Smooth muscle cell of the brain vasculature (primary cell): ENCODE measurements around the gene CCDC88C.

Experiments
- DNase-seq: peaks from one replicate; pipeline ENCODE4 v3.0.0-alpha.2; 2012; ENCODE audit warnings: low read depth, low spot score

The CCDC88C gene

DNA sequence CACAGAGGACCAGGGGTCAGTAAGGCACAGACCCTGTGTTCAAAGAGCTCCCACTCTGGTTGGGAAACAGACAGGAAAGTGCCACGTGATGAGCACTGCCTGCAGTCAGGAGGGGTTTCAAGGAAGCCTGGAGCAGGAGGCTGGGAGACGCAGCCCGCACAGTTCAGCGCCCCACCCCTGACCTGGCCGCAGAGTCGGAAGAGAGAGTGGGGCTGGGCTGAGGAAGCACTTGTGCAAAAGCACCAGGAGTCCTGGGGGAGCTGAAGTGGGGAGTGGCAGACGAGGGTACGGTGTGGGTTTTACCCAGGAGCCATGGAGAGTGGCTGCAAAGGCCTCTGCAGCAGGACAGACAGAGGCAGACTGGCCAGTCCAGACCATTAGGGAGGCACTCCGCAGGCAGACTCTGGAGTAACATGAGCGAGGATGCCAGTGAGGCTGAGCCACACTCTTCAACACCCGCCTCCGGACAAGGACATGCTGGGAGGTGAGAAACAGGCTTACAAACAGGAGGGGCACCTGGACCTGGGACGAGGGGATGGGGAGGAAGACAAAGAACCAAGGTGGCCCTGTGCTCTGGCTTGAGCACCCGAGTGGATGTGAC is 87.4 kb downstream of the CCDC88C start:
- DNase-seq = no peak

DNA sequence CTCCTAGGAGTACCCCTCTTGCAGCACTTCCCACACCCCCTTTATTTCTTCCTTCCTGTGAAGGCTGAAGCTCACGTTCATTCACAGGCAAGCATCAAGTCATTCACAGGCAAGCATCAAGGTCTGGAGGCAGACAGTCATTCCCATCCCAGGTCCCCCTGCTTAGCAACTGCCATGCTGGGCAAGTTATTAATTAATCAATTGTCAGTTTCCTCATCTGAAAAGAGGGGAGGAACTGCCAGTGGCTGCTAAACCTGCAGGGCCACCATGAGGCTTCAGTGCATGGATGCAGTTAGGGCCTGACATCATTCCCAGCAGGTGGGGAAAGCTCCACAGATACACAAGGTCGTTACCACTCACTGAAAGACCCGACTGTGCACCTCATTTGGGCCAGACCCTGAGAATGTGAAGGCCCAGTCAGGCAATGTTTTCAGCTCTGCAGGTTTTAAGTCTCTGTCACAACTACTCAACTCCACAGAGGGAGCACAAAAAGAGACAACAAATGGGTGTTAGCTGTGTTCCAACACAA is 88.1 kb downstream of the CCDC88C start:
- DNase-seq = no peak

DNA sequence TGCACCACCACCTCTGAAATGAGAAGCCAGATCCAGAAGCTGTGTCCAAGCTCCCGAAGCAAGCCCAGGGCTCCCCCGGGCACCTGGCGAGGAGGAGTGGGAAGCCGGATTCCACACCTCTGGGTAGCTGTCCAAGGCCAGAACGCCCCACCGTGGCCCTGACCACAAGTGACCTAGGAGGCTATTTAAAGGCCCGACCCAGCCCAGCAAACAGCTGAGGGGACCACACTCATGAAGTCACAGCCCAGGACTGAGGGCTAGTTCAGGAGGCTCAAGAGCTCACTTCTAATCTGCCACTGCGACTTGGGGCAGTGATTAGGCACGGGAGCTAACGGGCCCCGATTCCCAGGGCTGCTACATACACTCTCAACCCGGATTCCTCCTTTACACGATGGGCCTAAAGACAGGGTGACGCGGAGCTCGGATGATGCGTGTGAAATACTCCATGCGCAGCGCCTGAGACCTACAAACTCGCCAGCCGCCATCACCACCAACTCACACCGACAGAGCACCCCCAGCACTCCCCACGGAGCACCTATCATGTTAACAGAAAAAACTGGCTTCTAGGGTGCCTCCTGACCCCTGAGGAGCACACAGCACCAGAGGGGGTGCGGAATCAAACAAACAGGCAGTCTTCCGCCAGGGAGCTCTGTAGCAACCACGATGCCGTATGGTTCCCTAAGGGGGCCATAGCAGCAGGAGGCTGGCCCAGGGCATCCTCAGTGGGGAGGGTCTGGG is 89.1 kb downstream of the CCDC88C start:
- no peak for DNase-seq

DNA sequence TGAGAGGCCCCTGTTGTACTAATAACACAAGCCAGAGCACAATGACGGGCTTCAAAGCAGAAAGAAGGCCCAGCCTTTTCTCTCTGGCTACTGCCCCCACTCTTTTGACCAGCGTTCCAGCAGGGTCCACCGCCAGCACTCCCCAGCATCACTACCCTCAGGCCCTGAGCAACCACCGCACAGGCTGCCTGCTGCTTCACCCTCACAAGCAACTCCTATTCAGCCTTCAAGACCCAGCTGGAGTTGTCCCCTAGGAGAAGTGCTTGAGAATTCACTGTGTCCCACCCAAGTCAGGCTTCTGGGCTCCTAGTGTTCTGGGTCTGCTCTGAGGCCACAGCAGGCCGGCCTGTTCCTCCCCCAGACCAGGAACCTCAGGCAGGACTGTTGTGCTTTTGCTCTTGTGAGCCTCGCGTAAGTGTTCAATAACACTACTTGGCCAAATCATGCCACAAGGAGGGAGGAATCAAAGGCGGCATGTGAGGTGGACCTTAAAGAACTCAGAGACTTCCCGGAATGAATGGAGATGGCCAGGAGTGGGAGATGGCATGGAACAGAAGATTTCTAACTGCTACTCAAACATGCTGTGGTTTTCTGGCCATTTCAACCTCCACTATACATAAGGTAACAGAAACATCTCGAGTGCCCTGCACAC is 89.8 kb downstream of the CCDC88C start:
- no peak for DNase-seq

DNA sequence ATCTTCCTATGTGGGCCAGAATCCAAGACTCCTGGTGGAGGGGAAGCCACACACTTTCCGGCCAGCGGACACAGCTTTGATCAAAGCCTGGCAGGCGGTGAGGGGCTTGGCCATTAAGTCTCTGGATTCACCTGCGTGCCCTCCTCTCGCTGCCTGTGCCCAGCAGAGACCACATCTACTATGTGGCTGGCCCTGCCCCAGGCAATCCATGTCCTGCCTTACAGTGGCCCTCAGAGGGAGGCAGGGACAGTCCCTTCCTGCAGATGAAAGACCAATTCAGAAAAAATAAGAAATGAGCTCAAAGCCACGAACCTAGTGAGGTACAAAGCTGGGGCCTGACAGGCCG is 90.4 kb downstream of the CCDC88C start:
- DNase-seq = no peak

DNA sequence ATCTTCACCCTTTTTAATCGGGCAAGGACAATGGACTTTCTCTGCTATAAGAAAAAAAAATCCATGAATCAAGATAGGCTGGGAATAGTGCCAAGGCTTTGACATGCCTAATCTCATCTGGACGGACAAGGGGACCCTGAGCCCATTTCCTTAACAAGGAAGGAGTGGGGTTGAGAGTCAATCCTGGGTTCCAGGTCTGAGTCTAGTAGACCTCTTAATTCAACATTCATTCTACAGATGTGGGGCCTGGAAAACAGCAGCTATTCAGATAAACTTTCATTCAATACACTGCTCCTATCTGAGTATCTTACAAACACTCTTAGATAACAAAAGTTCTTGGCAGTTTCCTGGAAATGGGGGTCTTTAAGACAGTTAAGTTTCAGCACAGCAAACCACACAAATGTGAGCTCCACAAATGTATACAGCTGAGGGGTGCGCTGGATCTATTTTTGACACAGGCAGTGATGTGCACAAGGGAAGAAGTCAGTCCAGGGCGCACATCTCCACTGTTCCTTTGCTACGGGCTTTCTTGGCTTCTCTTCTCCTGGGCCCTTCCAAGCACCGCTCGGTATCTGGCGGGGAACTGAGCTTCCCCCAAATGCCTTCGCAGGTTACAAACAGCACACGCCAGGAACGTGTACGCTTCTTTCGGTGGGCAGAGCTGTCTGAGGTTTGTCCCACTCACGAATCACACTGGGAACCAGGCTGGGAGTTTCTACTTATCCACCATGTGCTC is 90.9 kb downstream of the CCDC88C start:
- DNase-seq = no peak

DNA sequence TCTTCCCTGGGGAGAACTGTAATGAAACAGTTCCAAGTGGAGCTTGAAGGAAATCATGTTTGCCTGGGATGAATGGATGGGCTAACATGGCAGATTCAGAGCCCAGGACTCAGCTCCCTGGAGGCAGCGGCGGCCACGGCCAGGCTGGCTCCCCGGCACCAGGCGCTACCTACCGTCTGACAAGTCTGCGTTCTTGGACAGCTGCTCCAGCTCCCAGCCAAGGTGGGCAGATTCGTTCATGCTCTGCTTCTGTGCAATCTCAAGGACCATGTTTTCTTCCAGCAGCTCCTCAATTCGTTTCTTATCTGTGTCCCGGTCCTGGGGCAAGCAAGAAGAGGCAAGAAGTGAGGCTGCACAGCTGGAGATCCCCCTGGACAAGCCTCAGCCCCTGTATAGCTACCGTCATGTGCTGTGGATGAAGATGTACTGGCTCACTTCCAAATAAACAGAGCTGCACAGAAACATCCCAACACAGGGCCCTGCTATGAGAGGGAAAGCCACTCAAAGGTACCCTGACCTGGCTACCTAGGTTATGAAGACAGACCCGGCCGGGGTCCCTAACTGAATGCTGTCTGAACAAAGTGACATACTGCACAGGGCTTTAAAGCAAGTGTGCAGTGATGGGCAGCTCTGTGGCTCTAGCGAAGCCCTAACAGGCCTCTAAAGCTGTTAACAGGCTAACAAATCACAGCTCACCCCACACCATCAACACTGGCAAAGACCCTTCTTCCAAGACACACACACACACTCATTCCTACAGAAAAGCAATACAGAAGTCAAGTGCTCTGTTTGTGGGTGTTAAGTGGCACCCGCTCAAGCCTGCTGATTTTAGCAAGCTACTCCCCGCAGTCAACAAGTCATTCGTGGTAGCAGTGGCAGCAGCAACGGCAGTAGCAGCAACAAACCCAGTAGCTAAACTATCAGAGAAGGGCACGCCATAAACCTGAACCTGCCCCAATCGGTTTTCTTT is 92.7 kb downstream of the CCDC88C start:
- no peak for DNase-seq

DNA sequence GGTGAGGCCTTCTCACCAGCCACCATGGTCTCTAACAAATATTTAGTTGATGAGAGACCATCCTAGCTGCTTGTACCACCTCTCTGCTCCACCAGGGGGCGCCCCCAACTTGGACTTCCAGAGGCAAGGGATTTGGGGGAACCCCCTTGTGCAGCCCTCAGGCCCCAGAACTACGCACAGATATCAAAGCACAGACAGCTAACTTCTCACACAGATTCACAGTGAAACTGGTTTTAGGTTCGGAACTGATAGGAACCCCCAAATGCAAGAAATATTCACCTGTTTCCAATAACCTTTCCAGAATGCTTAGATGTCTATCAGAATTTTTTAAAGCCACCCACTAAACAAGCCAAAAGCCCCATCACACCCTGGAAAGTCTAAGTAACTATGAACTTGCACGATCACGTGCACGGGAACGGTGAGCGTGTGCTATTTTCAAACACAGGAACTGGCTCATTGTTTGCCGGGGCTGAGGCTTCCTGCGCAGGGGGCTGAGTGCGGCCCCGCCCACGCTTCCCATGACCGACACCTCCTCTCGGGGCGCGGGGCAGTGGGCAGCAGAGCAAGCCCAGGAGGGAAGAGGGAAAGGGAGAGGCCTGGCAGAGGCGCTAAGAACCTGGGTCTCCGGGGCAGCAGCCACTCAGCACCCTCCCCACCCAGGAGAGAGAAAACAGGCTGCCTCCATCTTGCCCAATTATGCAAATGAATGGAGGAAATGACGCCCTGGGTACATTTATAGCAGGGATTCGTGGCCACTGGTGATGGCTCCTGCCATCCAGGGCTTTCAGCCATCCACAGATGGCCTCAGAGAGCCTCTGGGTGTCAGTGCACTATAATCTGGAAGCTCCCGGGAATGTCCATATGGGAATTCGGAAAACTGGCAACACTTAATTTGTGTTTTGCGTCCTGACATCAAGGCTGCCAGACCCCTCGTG is 93.7 kb downstream of the CCDC88C start:
- DNase-seq = peak; percentile 28

DNA sequence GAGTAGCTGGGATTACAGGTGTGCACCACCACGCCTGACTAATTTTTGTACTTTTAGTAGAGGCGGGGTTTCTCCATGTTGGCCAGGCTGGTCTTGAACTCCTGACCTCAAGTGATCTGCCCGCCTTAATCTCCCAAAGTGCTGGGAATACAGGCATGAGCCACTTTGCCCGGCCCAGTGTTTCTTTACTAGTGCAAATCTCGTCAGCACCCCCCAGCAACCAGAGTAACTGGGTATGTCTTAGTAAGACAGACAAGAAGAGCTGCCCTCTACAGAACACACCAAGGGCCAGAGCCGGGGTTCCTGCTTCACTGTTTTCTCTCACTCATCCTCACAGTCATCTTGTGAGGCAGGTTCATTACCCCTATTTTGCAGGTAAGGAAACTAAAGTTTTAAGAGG is 94.6 kb downstream of the CCDC88C start:
- no peak for DNase-seq

DNA sequence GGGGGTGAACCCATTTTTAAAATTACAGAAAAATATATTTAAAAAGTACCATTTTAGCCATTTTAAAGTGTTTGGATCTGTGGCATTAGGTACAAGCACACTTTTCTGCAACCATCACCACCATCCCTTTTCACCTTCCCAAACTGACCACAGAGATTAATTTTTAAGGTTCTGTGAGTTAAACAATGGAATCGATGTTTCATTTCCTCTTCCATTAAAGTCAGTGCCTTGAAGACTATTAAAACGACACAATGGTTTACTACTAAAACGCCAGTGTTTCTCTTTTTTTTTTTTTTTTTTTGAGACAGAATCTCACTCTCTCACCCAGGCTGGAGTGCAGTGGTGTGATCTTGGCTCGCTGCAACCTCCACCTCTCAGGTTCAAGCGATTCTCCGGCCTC is 95.0 kb downstream of the CCDC88C start:
- no peak for DNase-seq

DNA sequence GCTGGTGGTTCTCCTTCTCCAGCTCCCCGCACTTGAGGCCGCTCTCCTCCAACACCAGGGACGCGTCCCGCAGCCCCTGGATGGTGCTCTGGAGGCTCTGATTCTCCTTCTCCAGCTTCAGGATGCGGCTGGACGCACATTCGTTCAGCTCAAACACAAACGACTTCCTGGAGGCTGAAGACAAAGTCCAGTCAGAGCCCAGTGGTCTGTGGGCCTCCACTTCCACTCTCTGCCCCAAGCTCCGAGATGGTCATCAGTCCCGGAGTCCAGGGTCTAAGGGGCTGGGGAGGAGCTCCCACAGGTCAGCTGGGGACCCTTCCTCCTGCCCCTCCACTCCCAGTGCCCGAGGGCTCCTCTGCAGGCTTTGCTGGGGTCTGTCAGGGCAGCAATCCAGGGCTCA is 96.5 kb downstream of the CCDC88C start:
- DNase-seq = no peak

DNA sequence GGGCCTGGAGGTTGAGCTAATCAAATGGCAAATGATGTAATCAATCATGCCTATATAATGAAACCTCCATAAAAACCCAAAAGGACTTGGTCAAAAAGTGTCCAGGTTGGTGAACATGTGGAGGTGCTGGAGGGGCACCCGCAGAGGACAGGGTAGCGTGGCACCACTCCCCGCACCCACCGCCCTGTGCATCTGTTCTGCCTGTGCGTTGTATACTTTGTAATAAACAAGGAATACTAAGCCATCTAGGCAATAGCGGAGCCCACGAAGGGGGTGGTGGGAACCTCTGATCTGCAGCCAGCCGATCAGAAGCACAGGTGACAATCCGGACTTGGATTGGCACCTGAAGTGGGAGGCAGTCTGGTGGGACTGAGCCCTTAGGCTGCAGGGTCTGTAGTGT is 97.4 kb downstream of the CCDC88C start:
- DNase-seq = no peak

DNA sequence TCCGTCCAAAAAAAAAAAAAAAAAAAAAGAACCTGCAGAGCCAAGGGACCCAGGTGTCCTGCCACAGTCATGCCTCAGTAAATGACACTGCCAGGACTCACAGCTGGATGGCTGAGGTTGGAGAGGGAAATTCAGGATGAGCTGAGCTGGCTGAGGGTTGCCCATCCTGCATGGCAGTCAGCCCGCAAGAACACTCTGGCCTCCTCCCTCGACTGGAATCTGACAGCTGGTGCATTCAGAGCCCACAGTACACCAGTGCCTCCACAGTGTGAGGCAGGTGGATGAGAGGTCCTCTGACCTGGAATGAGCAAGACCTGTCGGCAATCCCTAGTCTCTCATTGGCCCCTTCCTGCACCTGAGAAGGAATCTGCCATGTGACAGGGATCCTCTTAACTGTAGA is 98.7 kb downstream of the CCDC88C start:
- no peak for DNase-seq

DNA sequence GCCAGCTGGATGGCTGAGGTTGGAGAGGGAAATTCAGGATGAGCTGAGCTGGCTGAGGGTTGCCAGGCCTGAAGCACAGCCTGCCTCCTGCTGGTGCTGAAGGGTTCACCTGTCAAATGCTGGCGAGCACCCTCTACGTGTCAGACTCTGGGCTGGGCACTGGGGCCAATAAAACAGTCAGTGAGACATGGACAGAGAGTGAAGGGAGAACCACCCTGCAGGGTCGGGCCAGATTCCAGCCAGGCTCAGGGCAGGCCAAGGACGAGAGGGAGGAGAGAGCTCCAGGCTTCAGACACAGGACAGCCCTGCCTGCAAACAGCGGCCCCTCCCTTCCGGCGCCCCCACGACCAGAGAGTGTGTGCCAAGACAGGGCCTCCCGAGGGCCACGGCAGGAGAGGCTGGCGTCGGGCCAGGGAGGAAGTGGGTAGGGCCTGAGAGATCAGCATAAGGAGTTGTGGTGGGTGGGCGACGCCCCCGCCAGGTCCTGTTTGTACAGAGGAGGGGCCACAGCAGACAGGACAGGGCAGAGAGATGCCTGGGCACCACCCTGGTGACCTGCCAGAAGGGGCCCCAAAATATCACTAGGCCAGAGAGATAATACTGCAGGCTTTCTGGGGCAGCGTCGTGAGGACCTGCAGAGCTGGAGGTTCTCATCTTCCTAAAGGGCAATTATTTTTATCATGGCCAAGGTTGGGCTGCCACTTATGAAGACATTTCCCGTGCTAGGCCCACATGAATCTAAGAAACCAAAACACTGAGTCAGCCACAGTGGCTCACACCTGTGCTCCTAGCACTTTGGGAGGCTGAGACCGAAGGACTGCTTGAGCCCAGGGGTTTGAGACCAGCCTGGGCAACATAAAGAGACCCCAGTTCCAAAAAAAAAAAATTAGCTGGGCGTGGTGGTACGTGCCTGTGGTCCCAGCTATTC is 100.0 kb downstream of the CCDC88C start:
- no peak for DNase-seq

DNA sequence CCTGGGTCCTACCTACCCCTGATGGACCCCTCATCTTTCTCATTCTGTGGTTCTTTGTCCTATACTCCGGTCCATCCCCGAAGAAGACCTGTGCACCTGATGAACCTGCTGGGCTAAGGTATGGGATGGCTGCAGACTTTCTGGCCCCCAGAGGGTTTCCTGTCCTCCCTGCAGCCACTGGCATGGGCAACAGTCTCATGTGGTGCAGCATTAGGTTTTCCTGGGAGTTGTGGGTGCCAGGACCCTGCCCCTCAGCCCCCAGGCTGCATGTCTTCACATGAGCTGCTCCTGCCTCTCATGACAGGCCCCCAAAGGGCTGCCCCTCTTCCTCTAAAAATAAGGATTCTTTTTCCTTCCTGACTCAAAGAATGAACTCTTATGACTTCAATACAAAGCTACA is 100.9 kb downstream of the CCDC88C start:
- DNase-seq = no peak

DNA sequence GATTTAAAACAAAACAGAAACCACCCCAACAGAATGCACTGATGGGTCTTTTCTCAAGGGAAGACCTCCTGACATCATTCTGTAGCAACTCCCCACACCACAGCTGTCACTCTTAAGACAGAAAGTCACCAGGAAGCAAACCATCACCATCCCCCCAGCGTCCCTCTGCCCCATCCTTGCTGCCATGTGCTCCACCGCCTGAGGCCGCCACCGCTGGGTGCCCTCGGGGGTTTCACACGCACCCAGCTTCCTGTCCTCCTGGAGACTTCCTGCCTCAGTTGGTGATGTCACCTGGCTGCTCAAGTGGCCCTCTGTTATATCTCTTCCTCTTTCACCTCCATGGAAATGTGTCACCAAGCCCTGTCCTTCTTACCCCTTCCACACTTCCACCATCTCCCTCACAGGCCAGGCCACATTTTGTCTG is 101.8 kb downstream of the CCDC88C start:
- no peak for DNase-seq

DNA sequence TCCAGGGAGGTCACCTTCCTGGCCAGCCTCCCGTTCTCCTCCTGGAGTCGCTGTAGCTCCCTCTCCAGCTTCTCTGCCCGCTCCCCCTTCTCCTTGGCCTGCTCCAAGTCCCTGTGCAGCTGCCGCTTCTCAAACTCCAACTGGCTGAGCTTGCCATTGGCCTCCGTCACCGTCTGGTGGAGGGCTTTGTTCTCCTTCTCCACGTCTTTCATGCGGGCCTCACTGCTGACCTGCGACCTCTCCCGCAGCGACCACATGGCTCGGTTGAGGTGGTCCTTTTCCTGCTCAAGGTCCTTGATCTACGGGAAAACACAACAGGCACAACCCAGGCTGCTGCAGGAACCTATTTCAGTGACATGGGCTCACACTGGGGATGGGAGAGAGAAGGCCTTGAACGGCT is 103.8 kb downstream of the CCDC88C start:
- DNase-seq = no peak

DNA sequence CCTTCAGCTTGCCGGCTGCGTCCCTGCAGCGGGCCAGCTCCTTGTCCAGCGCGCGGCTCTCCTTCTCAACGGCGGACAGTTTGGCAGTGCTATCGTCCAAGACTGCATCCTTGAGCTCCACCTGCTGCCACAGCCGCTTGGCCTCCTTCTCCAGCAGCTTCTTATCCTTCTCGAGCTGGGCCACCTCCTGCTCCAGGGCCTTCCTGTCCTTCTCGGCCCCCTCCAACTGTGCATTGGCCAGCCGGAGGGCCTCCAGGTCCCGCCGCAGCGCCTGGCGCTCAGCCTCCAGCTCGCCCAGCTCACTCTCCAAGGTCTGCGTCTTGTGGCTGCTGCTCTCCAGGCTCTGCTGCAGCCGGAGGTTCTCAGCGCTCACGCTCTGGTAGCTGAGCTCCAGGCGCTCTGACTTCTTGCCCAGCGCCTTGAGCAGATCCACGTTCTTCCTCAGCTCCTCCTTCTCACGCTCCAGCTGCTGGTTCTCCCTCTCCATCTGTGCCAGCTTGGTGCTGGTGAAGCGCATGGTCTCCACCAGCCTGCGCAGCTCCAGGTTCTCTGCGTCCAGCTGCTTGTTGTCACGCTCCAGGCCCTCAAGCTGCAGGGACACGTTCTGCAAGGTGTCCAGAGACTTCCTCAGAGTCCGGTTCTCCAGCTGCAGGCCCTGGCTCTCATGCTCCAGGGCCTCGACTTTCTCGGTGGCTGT is 104.3 kb downstream of the CCDC88C start:
- no peak for DNase-seq
